PC-9 (cell line): ENCODE data around the gene MACROD2.

Experiments
- CTCF ChIP-seq: fragments of 200-600 bp; sonication (generic); conservative IDR thresholded peaks from 2 replicates; pipeline ENCODE4 v1.6.1; 2017; ENCODE audit warnings: mixed run types, antibody characterized with exemption, mild to moderate bottlenecking, moderate library complexity
- EZH2 ChIP-seq: fragments of 200-600 bp; sonication (generic); IDR thresholded peaks from 2 replicates; pipeline ENCODE4 v1.8.0; 2017; ENCODE audit warnings: antibody characterized with exemption, low read depth

DNA sequence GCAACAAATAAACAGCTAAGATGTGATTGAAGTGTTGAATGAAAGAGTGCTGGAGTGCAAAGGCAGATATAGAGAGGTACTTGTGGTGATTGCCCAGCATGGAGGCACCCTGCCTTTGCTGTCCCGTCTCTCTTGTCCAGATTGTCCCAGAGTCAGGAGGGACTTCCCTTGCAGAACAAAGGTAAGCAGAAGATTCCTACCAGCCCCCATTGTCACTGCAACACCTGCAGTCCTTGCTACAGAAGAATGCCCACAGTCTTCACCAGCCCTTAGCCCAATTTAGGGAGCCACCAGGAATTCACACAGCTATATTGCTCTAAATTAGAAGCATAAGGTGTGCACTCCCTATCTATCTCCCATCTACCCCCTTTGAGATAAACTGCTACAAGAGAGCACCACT is 2086.1 kb downstream of the MACROD2 start:
- no peak for TF ChIP-seq CTCF
- no peak for TF ChIP-seq EZH2
